GM13976 (cell line): ENCODE results near the gene CDK17.
"Not testable (repeated sequence)": the region's sequence is repeated elsewhere in the genome, so short reads cannot be mapped to it uniquely, and the experiment has no call there.

Experiments used
- DNase-seq: peaks from one replicate; pipeline ENCODE4 v3.0.0; 2012; ENCODE audit warnings: low spot score
- in situ Hi-C: fragments of 300-500 bp; cut with MboI; formaldehyde crosslinking; loops from one replicate; pipeline ENCODE4 v1.12.0; 2022; ENCODE audit warnings: low sequenced_read_pairs, mixed read lengths, inconsistent platforms; ENCODE audit not compliant: unreplicated experiment
- TF ChIP-seq, protein P1 (sequence below): IDR thresholded peaks from 2 replicates; pipeline ENCODE4 v1.5.1; 2012; ENCODE audit warnings: borderline replicate concordance, mild to moderate bottlenecking; ENCODE audit not compliant: insufficient read depth; ENCODE audit errors: extremely low read depth, missing control alignments, control extremely low read depth

CDK17 gene

DNA sequence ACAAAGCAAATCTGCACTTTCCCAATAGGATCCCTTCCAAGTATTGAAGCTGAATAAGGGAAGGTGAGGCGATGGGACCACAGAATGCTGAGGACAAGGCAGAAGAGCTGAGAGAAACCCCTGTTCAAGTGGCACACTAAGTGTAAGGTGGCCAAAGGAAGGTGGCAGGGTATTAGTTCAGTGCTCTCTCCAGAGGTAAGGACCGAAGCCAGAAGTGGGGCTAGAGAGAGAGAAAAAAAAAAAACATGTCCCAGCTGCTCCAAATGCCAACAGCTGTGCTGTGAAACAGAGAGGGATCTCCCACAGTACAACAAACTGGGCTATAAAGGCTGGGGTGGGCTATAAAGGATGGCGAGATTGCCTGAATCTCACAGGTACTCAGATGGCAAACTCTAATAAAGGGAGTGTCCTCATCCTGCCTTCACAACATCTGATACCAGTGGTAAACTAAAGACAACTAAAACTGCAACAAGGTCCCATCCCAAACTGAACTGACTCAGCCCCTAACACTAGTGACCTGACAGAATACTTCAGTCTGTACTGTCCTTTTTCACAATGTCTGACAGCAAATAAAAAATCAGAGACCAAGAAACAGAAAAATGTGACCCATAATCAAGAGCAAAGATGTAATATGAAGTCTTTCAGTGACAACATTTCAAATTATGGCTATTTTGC is 47.9 kb downstream of the CDK17 start:
- no peak for DNase-seq
- in situ Hi-C loops: no loop called here
- TF ChIP-seq, protein P1, sequence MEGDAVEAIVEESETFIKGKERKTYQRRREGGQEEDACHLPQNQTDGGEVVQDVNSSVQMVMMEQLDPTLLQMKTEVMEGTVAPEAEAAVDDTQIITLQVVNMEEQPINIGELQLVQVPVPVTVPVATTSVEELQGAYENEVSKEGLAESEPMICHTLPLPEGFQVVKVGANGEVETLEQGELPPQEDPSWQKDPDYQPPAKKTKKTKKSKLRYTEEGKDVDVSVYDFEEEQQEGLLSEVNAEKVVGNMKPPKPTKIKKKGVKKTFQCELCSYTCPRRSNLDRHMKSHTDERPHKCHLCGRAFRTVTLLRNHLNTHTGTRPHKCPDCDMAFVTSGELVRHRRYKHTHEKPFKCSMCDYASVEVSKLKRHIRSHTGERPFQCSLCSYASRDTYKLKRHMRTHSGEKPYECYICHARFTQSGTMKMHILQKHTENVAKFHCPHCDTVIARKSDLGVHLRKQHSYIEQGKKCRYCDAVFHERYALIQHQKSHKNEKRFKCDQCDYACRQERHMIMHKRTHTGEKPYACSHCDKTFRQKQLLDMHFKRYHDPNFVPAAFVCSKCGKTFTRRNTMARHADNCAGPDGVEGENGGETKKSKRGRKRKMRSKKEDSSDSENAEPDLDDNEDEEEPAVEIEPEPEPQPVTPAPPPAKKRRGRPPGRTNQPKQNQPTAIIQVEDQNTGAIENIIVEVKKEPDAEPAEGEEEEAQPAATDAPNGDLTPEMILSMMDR: no peak

DNA sequence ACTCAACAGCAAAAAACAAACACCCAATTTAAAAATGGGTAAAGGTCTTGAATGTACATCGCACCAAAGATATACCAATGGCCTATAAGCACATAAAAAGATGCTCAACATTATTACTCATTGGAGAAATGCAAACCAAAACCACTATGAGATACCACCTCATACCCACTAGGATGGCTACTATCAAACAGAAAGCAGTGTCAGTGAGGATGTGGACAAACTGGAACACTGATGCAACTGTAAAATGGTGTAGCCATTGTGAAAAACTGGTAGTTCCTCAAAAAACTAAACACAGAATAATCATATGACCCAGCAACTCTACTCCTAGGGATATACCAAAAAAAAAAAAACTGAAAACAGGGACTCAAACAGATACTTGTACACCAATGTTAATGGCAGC is 49.3 kb downstream of the CDK17 start:
- in situ Hi-C loops: no loop called here
- DNase-seq: no peak
- TF ChIP-seq, protein P1: no peak

DNA sequence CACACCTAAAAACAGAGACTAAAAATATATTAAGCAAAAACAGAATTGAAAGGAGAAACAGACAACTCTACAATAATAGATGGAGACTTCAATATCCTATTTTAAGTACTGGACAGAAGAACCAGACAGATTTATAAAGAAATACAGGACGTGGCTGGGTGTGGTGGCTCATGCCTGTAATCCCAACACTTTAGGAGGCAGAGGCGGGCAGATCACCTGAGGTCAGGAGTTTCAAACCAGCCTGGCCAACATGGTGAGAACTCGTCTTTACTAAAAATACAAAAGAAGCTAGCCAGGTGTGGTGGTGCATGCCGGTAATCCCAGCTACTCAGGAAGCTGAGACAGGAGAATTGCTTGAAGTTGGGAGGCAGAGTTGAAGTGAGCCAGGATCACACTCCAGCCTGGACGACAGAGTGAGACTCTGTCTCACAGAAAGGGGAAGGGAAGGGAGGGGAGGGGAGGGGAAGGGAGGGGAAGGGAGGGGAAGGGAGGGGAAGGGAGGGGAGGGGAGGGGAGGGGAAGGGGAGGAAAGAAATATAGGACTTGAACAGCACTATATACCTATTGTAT is 53.0 kb downstream of the CDK17 start:
- in situ Hi-C loops: no loop called here
- TF ChIP-seq, protein P1: no peak
- no peak for DNase-seq

DNA sequence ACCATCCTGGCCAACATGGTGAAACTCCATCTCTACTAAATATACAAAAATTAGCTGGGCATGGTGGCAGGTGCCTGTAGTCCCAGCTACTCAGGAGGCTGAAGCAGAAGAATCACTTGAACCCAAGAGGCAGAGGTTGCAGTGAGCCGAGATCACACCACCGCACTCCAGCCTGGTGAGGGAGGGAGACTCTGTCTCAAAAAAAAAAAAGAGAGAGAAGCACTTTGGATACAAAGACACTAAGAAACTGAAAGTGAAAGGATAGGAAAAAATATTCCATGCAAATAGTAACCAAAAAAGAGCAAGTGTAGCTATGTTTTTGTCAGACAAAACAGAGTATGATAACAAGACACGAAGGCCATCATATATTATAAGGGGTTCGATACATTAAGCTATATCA is 53.5 kb downstream of the CDK17 start:
- in situ Hi-C loops, DNase-seq: not testable (repeated sequence)

DNA sequence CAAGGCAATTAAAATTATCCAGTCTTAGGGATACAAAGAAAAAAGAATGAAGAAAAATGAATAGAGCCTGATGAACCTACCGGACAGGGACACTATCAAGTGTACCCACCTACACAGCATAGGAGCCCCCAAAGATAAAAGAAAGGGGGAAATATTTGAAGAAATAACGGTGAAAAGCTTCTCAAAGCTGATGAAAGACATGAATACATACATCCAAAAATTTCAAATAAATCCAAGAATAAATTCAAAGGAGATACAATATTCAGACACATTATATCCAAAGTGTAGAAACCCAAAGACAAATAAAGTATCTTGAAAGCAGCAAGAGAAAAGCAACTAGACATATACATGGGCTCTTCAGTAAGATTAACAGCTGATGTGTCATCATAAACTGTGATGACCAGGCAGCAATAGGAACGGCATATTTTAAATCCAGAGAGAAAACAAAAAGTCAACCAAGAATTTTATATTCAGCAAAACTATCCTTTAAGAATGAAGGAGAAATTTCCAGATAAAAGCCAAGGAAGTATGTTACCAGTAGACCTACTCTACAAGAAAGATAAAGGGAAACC is 56.0 kb downstream of the CDK17 start:
- DNase-seq: no peak
- in situ Hi-C loops: no loop called here
- TF ChIP-seq, protein P1: no peak

DNA sequence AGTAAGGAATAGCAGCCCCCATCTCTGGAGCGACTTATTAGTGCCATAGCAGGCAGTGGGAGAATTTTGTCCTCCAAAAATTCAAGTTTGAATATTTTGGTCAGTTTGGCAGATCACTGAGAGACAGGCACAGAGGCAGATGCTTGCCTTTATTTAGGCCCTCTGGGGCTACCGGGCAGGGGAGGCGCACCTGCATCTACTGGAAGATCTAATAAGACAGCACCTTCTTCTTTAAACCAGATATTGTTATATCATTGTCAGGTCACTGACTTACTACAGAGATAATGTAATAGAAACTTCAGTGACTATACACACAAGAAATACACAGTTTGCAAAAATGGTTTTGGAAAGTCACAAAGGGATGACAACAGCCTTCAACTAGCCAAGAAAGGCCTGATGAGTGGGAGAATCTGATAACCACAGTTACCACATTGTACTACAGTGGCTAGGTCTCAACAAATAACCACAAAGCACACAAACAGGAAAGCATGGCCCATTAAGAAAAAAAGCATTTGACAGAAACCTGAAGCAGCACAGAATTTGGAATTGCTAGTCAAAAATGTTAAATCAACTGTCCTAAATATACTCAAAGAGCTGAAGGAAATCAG is 56.8 kb downstream of the CDK17 start:
- TF ChIP-seq, protein P1: no peak
- in situ Hi-C loops: no loop called here

DNA sequence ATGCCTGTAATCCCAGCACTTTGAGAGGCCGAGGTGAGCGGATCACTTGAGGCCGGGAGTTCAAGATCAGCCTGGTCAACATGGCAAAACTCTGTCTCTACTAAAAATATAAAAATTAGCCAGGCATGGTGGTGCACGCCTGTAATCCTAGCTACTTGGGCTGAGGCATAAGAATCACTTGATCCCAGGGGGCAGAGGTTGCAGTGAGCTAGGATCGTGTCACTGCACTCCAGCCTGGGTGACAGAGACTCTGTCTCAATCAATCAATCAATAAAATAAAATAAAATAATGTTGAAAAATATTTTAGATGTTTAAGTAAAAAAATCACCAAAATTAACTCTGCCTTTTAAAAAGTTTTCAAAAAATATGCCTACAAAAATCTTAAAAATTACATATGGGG is 60.6 kb downstream of the CDK17 start:
- in situ Hi-C loops: not testable (repeated sequence)

More for the DNA sequence above, 56.8 kb downstream of the CDK17 start:
- peak; percentile 45 for DNase-seq

More for the DNA sequence above, 60.6 kb downstream of the CDK17 start:
- DNase-seq: not testable (repeated sequence)
